Measurements from ENCODE around the gene COPS4.

The COPS4 gene

GRCh38 chr4:83010111-83010521 lies 24.9 kb upstream of the COPS4 start:
- TF ChIP-seq ZFP30 (CRISPR knock-in tag; IDR thresholded peaks at IDR 0.05) = no peak
- TF ChIP-seq ISL1 (CRISPR knock-in tag; IDR thresholded peaks at IDR 0.05) = no peak
- TF ChIP-seq PATZ1 (CRISPR knock-in tag; IDR thresholded peaks at IDR 0.05; ENCODE audit: borderline replicate concordance) = no peak
- no peak for TF ChIP-seq POU6F1 (CRISPR knock-in tag; IDR thresholded peaks at IDR 0.05; ENCODE audit: borderline replicate concordance, low read depth)
- no peak for TF ChIP-seq ESRRG (CRISPR knock-in tag; IDR thresholded peaks at IDR 0.05)
- TF ChIP-seq TOX (CRISPR knock-in tag; IDR thresholded peaks at IDR 0.05; ENCODE audit: borderline replicate concordance) = no peak
- no peak for TF ChIP-seq ARNTL (CRISPR knock-in tag; IDR thresholded peaks at IDR 0.05; ENCODE audit: borderline replicate concordance, low read depth)
- no peak for TF ChIP-seq RARB (CRISPR knock-in tag; IDR thresholded peaks at IDR 0.05)
- TF ChIP-seq, protein P1, sequence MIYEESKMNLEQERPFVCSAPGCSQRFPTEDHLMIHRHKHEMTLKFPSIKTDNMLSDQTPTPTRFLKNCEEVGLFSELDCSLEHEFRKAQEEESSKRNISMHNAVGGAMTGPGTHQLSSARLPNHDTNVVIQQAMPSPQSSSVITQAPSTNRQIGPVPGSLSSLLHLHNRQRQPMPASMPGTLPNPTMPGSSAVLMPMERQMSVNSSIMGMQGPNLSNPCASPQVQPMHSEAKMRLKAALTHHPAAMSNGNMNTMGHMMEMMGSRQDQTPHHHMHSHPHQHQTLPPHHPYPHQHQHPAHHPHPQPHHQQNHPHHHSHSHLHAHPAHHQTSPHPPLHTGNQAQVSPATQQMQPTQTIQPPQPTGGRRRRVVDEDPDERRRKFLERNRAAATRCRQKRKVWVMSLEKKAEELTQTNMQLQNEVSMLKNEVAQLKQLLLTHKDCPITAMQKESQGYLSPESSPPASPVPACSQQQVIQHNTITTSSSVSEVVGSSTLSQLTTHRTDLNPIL (CRISPR knock-in tag; IDR thresholded peaks at IDR 0.05; ENCODE audit: low read depth) = no peak
- no peak for TF ChIP-seq BACH2 (CRISPR knock-in tag; IDR thresholded peaks at IDR 0.05; ENCODE audit: borderline replicate concordance)
- TF ChIP-seq, protein P2, sequence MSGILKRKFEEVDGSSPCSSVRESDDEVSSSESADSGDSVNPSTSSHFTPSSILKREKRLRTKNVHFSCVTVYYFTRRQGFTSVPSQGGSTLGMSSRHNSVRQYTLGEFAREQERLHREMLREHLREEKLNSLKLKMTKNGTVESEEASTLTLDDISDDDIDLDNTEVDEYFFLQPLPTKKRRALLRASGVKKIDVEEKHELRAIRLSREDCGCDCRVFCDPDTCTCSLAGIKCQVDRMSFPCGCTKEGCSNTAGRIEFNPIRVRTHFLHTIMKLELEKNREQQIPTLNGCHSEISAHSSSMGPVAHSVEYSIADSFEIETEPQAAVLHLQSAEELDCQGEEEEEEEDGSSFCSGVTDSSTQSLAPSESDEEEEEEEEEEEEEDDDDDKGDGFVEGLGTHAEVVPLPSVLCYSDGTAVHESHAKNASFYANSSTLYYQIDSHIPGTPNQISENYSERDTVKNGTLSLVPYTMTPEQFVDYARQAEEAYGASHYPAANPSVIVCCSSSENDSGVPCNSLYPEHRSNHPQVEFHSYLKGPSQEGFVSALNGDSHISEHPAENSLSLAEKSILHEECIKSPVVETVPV (CRISPR knock-in tag; IDR thresholded peaks at IDR 0.05) = no peak
- no peak for TF ChIP-seq PPARA (CRISPR knock-in tag; IDR thresholded peaks at IDR 0.05; ENCODE audit: borderline replicate concordance)
- TF ChIP-seq CSDC2 (CRISPR knock-in tag; IDR thresholded peaks at IDR 0.05) = no peak
- no peak for TF ChIP-seq ZC3H10 (CRISPR knock-in tag; IDR thresholded peaks at IDR 0.05)
- no peak for TF ChIP-seq ZNF70 (CRISPR knock-in tag; IDR thresholded peaks at IDR 0.05)
- TF ChIP-seq GLIS3 (CRISPR knock-in tag; IDR thresholded peaks at IDR 0.05) = no peak
- TF ChIP-seq ZFP3 (CRISPR knock-in tag; IDR thresholded peaks at IDR 0.05) = no peak
- peak; percentile 3 for ATAC-seq

- ATAC-seq = peak; percentile 53
- TF ChIP-seq BACH2 (CRISPR knock-in tag; IDR thresholded peaks at IDR 0.05; ENCODE audit: borderline replicate concordance) = no peak
- no peak for TF ChIP-seq CSDC2 (CRISPR knock-in tag; IDR thresholded peaks at IDR 0.05)
- TF ChIP-seq, protein P3, sequence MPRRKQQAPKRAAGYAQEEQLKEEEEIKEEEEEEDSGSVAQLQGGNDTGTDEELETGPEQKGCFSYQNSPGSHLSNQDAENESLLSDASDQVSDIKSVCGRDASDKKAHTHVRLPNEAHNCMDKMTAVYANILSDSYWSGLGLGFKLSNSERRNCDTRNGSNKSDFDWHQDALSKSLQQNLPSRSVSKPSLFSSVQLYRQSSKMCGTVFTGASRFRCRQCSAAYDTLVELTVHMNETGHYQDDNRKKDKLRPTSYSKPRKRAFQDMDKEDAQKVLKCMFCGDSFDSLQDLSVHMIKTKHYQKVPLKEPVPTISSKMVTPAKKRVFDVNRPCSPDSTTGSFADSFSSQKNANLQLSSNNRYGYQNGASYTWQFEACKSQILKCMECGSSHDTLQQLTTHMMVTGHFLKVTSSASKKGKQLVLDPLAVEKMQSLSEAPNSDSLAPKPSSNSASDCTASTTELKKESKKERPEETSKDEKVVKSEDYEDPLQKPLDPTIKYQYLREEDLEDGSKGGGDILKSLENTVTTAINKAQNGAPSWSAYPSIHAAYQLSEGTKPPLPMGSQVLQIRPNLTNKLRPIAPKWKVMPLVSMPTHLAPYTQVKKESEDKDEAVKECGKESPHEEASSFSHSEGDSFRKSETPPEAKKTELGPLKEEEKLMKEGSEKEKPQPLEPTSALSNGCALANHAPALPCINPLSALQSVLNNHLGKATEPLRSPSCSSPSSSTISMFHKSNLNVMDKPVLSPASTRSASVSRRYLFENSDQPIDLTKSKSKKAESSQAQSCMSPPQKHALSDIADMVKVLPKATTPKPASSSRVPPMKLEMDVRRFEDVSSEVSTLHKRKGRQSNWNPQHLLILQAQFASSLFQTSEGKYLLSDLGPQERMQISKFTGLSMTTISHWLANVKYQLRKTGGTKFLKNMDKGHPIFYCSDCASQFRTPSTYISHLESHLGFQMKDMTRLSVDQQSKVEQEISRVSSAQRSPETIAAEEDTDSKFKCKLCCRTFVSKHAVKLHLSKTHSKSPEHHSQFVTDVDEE (CRISPR knock-in tag; IDR thresholded peaks at IDR 0.05) = no peak
- TF ChIP-seq ZNF8 (CRISPR knock-in tag; IDR thresholded peaks at IDR 0.05) = no peak
- TF ChIP-seq SNAI2 (CRISPR knock-in tag; IDR thresholded peaks at IDR 0.05) = no peak
- no peak for TF ChIP-seq ZNF565 (CRISPR knock-in tag; conservative IDR thresholded peaks at IDR 0.05; ENCODE audit: low read depth)
- TF ChIP-seq, protein P2 (CRISPR knock-in tag; IDR thresholded peaks at IDR 0.05) = no peak
- no peak for TF ChIP-seq ARNTL (CRISPR knock-in tag; IDR thresholded peaks at IDR 0.05; ENCODE audit: borderline replicate concordance, low read depth)
- TF ChIP-seq ISL1 (CRISPR knock-in tag; IDR thresholded peaks at IDR 0.05) = no peak
- no peak for TF ChIP-seq TOX (CRISPR knock-in tag; IDR thresholded peaks at IDR 0.05; ENCODE audit: borderline replicate concordance)
- TF ChIP-seq, protein P1 (CRISPR knock-in tag; IDR thresholded peaks at IDR 0.05; ENCODE audit: low read depth) = no peak
- TF ChIP-seq POU6F1 (CRISPR knock-in tag; IDR thresholded peaks at IDR 0.05; ENCODE audit: borderline replicate concordance, low read depth) = no peak
- TF ChIP-seq ZC3H10 (CRISPR knock-in tag; IDR thresholded peaks at IDR 0.05) = no peak
- TF ChIP-seq ESRRG (CRISPR knock-in tag; IDR thresholded peaks at IDR 0.05) = no peak
- no peak for TF ChIP-seq OSR1 (CRISPR knock-in tag; IDR thresholded peaks at IDR 0.05)
- TF ChIP-seq TCF4 (CRISPR knock-in tag; IDR thresholded peaks at IDR 0.05; ENCODE audit: borderline replicate concordance) = no peak
- TF ChIP-seq ZFP3 (CRISPR knock-in tag; IDR thresholded peaks at IDR 0.05) = no peak
- TF ChIP-seq ZFP30 (CRISPR knock-in tag; IDR thresholded peaks at IDR 0.05) = no peak
Measured at GRCh38 chr4:83010522-83011318, 24.3 kb upstream of the COPS4 start, which contains the start of gene LIN54. Gene LIN54 (minus strand): TSS chr4:83010823. CDS start chr4:82984844, 25,979 bp downstream.

Data from SK-N-SH treated with all-trans-retinoic acid at 6 μM for 48 hours (cell line).